ENCODE measurements around the gene COPZ2. TPM values are rescaled to one million over a fixed set of nuclear protein-coding genes. Genes with fewer than 3 reads are reported as not detected.

The COPZ2 gene
- 5.5 TPM for total RNA-seq (2013)
- 10 to 100 TPM in 1 of 3 donors, 1 to 10 TPM in 2; 4.2 to 12.2 (median 6.9) TPM for polyA plus RNA-seq
- polyA minus RNA-seq, result 1.9 and 3.2 TPM in 2 replicates
- 0.06 to 1.8 (median 1.1) reads per million in 11 experiments for total RNA-seq

- peaks cover 4 to 6% of the 10 kb centered on the region in 2 donors for H3K36me3 Mint-ChIP-seq
- Histone ChIP-seq H3K36me3 (replicated peaks in 1 of 2; ENCODE audit: control insufficient read depth in 1 of 2, insufficient read depth in 2 of 2, low read length in 2 of 2) (no peaks in the 10 kb centered on the region), H3K9me3 (replicated peaks in 1 of 2; ENCODE audit: control insufficient read depth in 1 of 2, insufficient read depth in 1 of 2, low read length in 2 of 2) (no peaks in the 10 kb centered on the region), H3K79me2 (ENCODE audit: insufficient read depth, low read length) (no peaks in the 10 kb centered on the region), H2AFZ (ENCODE audit: insufficient read depth, low read depth, low read length, poor library complexity, severe bottlenecking) (peak within 1 kb of the TSS; percentile 96), H3K4me1 (ENCODE audit: control insufficient read depth in 1 of 2, insufficient read depth in 2 of 2, low read length in 2 of 2) (peaks cover 6 to 10% of the 10 kb centered on the region in 2 donors), H3K9ac (ENCODE audit: insufficient read depth, low read length, poor library complexity, severe bottlenecking) (peak within 1 kb of the TSS; percentile 60), H4K20me1 (ENCODE audit: insufficient read depth, low read length) (no peaks in the 10 kb centered on the region), H3K27ac (ENCODE audit: low read depth in 1 of 2, low read length in 2 of 2) (no peak within 1 kb of the TSS), H3K4me3 (replicated peaks in 1 of 3; ENCODE audit: low read depth in 2 of 3, low read length in 3 of 3) (peak within 1 kb of the TSS; percentile 46 to 83 (median 50)), H3K27me3 (ENCODE audit: control insufficient read depth in 2 of 2, insufficient read depth in 2 of 2, low read length in 2 of 2) (peaks cover 23 to 50% of the 10 kb centered on the region in 2 donors), H3K4me2 (replicated peaks; ENCODE audit: extremely low read depth, low read length, poor library complexity, severe bottlenecking) (peak within 1 kb of the TSS; percentile 83)
- peak; percentile 88 for TF ChIP-seq CTCF (IDR thresholded peaks at IDR 0.05)
- peaks cover 48 to 73% (median 64%) of the 10 kb centered on the region in 3 donors for H3K27me3 Mint-ChIP-seq (ENCODE audit: low read depth in 3 of 3)
- H3K27ac Mint-ChIP-seq, result peak within 1 kb of the TSS in 1 of 7 donors; percentile 37
- under 1% methylated on average over 66 of the region's 73 CpGs for WGBS (ENCODE audit: insufficient coverage)
- H3K4me1 Mint-ChIP-seq, result peaks cover 12% of the 10 kb centered on the region
- H3K4me3 Mint-ChIP-seq, result peak within 1 kb of the TSS; percentile 85 to 95
- peak; percentile 61 to 68 (median 67) for DNase-seq
- intact Hi-C loops (cut with micrococcal nuclease), result no loop called here
- H3K9me3 Mint-ChIP-seq, result peaks cover 0 to 5% (median 3%) of the 10 kb centered on the region in 7 donors
Measured at GRCh38 chr17:48037036-48037837, at the start of gene COPZ2. Gene COPZ2 (minus strand): TSS chr17:48037797. CDS start chr17:48037777, 20 bp downstream.

- no peak overlapping the region for H3K4me3 ChIP-seq (replicated peaks in 1 of 3; ENCODE audit: low read depth in 2 of 3, low read length in 3 of 3)
- H3K27ac Mint-ChIP-seq, result no peak overlapping the region
- no peak overlapping the region for H3K9ac ChIP-seq (ENCODE audit: insufficient read depth, low read length, poor library complexity, severe bottlenecking)
- WGBS (ENCODE audit: insufficient coverage), result no CpG with 5 or more reads among the region's 2 CpGs
- no peak for DNase-seq
- H3K79me2 ChIP-seq (ENCODE audit: insufficient read depth, low read length), result peaks cover 40% of the 10 kb centered on the region
- no peak overlapping the region for H3K4me2 ChIP-seq (replicated peaks; ENCODE audit: extremely low read depth, low read length, poor library complexity, severe bottlenecking)
- peaks cover 12% of the 10 kb centered on the region for H4K20me1 ChIP-seq (ENCODE audit: insufficient read depth, low read length)
- intact Hi-C loops (cut with micrococcal nuclease), result loop anchor here in 1 of 2 donors (10.0 kb wide), 1 partner anchor 50 kb away; no protein-coding TSS in a partner anchor
- no peaks in the 10 kb centered on the region for H3K9me3 Mint-ChIP-seq
- no peaks in the 10 kb centered on the region for H3K27me3 ChIP-seq (ENCODE audit: control insufficient read depth in 2 of 2, insufficient read depth in 2 of 2, low read length in 2 of 2)
- peaks cover 0 to under 1% (median 0%) of the 10 kb centered on the region in 3 donors for H3K27me3 Mint-ChIP-seq (ENCODE audit: low read depth in 3 of 3)
- no peak overlapping the region for H2AFZ ChIP-seq (ENCODE audit: insufficient read depth, low read depth, low read length, poor library complexity, severe bottlenecking)
- H3K27ac ChIP-seq (ENCODE audit: low read depth in 1 of 2, low read length in 2 of 2), result no peak overlapping the region
- H3K4me1 ChIP-seq (ENCODE audit: control insufficient read depth in 1 of 2, insufficient read depth in 2 of 2, low read length in 2 of 2), result no peaks in the 10 kb centered on the region
- no peaks in the 10 kb centered on the region for H3K36me3 ChIP-seq (replicated peaks in 1 of 2; ENCODE audit: control insufficient read depth in 1 of 2, insufficient read depth in 2 of 2, low read length in 2 of 2)
- peaks cover 3 to 11% of the 10 kb centered on the region in 2 donors for H3K36me3 Mint-ChIP-seq
- peaks cover 3% of the 10 kb centered on the region for H3K4me1 Mint-ChIP-seq
- H3K9me3 ChIP-seq (replicated peaks in 1 of 2; ENCODE audit: control insufficient read depth in 1 of 2, insufficient read depth in 1 of 2, low read length in 2 of 2), result no peaks in the 10 kb centered on the region
- TF ChIP-seq CTCF (IDR thresholded peaks at IDR 0.05), result no peak
- no peak overlapping the region for H3K4me3 Mint-ChIP-seq
Measured at GRCh38 chr17:48084932-48085331, 47.3 kb upstream of the COPZ2 start.
